HG02642 (cell line): ENCODE data around the gene TBC1D3B.
A peak's percentile ranks its signal among the peaks of the same experiment; 100 is the strongest.
"Not testable (repeated sequence)": the region's sequence is repeated elsewhere in the genome, so short reads cannot be mapped to it uniquely, and the experiment has no call there.

Source experiments
- ATAC-seq: cut with Tn5 transposase; IDR thresholded peaks from one replicate; pipeline ENCODE4 v1.9.1; 2021; ENCODE audit warnings: mild to moderate bottlenecking; ENCODE audit not compliant: unreplicated experiment, poor library complexity

TBC1D3B gene

GRCh38 chr17:36133602-36134236 lies 42.7 kb downstream of the TBC1D3B start:
- ATAC-seq, result no peak

GRCh38 chr17:36132421-36132831 lies 44.0 kb downstream of the TBC1D3B start:
- no peak for ATAC-seq

- ATAC-seq, result no peak
These were observed 44.5 kb downstream of the TBC1D3B start for GRCh38 chr17:36131931-36132330.

GRCh38 chr17:36131421-36131820 lies 45.0 kb downstream of the TBC1D3B start:
- ATAC-seq, result no peak

- ATAC-seq, result no peak
These were observed 46.1 kb downstream of the TBC1D3B start for GRCh38 chr17:36130346-36130745.

- no peak for ATAC-seq
These were observed 46.8 kb downstream of the TBC1D3B start for GRCh38 chr17:36129616-36130015.

GRCh38 chr17:36128411-36128978 lies 47.9 kb downstream of the TBC1D3B start:
- no peak for ATAC-seq

- ATAC-seq, result no peak
These were observed 48.5 kb downstream of the TBC1D3B start for GRCh38 chr17:36127911-36128310.

GRCh38 chr17:36127199-36127893 lies 49.1 kb downstream of the TBC1D3B start:
- peak; percentile 69 for ATAC-seq

- no peak for ATAC-seq
These were observed 51.3 kb downstream of the TBC1D3B start for GRCh38 chr17:36124879-36125824.

- ATAC-seq, result no peak
These were observed 53.0 kb downstream of the TBC1D3B start for GRCh38 chr17:36123431-36123830.

GRCh38 chr17:36121099-36121498 lies 55.3 kb downstream of the TBC1D3B start:
- ATAC-seq, result not testable (repeated sequence)

GRCh38 chr17:36120221-36120620 lies 56.2 kb downstream of the TBC1D3B start:
- no peak for ATAC-seq

- ATAC-seq, result no peak
These were observed 57.7 kb downstream of the TBC1D3B start for GRCh38 chr17:36118477-36119353.

GRCh38 chr17:36117505-36118382 lies 58.7 kb downstream of the TBC1D3B start:
- no peak for ATAC-seq
